Fibroblast of pulmonary artery (primary cell): ENCODE results near the gene UBTD1.
"Not testable (repeated sequence)": the region's sequence is repeated elsewhere in the genome, so short reads cannot be mapped to it uniquely, and the experiment has no call there.

Experiments
- DNase-seq: peaks from one replicate; pipeline ENCODE4 v3.0.0-alpha.2; 2010; ENCODE audit warnings: low read depth
- H3K4me3 ChIP-seq: replicated peaks from 2 replicates; pipeline ENCODE4 v1.5.1; 2011; ENCODE audit warnings: low read depth, mild to moderate bottlenecking, control low read depth, low read length, moderate library complexity
- TF ChIP-seq, protein P1 (sequence below): IDR thresholded peaks from 2 replicates; pipeline ENCODE4 v1.5.1; 2011; ENCODE audit warnings: mild to moderate bottlenecking, control low read depth, low read length, inconsistent platforms; ENCODE audit errors: missing control alignments

Gene UBTD1

DNA sequence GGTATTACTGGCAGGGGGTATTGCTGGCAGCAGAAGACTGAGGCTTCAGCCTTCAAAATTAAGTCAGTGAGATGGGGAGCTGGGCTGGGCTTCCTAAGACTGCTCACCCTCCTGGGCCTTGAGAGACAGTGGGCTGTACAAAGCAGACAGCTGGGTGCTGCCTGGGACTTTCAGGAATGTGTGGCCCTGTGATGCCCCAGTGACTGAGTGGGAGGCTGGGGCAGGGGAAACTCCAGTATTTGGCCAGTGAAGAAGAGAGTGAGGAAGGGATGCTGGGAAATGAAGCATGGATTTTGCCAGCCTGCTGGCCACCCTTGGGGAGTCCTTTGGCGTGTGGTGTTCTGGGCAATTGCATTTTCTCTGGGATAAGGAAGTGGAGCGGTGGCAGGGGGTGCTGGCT, 74.3 kb downstream of the UBTD1 start:
- TF ChIP-seq, protein P1, sequence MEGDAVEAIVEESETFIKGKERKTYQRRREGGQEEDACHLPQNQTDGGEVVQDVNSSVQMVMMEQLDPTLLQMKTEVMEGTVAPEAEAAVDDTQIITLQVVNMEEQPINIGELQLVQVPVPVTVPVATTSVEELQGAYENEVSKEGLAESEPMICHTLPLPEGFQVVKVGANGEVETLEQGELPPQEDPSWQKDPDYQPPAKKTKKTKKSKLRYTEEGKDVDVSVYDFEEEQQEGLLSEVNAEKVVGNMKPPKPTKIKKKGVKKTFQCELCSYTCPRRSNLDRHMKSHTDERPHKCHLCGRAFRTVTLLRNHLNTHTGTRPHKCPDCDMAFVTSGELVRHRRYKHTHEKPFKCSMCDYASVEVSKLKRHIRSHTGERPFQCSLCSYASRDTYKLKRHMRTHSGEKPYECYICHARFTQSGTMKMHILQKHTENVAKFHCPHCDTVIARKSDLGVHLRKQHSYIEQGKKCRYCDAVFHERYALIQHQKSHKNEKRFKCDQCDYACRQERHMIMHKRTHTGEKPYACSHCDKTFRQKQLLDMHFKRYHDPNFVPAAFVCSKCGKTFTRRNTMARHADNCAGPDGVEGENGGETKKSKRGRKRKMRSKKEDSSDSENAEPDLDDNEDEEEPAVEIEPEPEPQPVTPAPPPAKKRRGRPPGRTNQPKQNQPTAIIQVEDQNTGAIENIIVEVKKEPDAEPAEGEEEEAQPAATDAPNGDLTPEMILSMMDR = no peak
- DNase-seq = no peak
- H3K4me3 ChIP-seq = no peak overlapping the region

DNA sequence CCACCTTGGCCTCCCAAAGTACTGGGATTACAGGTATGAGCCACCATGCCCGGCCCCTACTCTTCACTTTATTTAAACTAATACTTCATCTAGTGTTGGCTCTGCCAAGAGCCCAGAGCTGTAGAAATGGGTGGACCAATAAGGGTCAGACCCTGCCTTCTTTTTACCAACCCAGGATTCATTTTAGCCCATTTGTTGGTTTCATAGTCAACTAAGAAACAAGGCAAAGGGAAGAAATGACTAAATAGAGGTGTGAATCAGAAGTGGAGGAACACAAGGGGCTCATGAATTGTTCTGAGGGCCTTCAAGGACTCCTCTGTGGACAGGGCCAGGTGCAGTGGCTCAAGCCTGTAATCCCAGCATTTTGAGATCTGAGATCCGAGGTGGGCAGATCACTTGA, 74.9 kb downstream of the UBTD1 start:
- no peak overlapping the region for H3K4me3 ChIP-seq
- TF ChIP-seq, protein P1 = no peak
- DNase-seq = no peak

DNA sequence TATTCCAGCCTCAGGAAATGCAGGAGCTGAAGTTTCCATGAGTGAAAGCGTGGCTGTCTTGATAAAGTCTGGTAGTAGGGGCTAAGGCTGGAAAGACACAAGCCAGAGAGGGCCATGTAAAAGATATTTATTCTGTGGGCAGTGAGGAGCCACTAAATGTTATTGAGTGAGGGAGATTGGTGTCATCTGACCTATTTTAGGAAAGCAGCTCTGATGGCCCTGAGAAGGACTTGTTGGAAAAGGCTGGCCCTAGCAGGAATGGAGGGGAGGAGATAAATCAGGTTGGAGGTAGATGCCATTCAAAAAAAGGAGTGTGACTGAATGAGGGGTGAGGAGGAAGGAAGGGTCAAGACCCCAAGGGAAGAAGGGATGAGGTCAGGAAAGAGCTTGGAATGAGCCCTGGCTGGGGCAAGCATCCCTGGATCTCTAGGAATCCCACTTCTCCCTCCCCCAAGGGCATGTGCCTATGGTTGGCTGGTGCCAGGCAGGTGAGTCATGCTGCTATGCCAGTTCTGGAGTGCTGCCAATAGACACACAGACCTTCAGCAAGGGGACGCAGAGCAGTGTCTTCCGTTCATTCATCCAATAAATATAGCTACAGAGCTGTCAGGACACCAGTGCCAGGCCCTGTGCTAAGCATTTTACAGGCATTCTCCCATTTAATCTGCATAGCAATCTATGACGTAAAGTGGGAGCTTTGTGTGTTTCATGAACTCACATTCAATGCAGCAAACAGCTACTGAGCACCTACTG, 75.8 kb downstream of the UBTD1 start:
- H3K4me3 ChIP-seq = no peak overlapping the region
- DNase-seq = peak; percentile 72
- TF ChIP-seq, protein P1 = no peak

DNA sequence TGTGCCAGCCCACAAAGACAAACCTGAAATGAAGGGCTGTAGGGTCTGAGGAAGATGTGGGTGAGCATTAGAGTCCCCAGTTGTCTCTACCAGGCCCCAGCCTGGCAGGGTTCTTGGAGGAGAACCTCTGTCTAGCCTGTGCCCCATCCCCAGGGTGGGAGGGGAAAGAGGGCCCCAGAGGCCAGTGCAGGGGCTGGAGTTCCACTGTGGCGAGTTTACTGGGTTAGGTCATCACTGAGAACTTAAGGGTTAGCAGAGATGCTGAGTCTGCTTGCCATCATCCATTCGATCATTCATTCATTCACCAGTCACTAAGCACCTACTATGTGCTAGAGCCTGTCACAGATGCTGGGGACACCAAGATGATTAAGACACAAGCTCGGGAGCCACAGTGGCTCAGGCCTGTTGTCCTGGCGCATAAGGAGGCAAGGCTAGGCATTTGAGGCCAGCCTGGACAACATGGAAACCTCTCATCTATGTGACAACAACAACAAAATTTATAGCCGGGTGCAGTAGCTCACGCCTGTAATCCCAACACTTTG, 76.5 kb downstream of the UBTD1 start:
- DNase-seq = no peak
- no peak overlapping the region for H3K4me3 ChIP-seq
- TF ChIP-seq, protein P1 = no peak

DNA sequence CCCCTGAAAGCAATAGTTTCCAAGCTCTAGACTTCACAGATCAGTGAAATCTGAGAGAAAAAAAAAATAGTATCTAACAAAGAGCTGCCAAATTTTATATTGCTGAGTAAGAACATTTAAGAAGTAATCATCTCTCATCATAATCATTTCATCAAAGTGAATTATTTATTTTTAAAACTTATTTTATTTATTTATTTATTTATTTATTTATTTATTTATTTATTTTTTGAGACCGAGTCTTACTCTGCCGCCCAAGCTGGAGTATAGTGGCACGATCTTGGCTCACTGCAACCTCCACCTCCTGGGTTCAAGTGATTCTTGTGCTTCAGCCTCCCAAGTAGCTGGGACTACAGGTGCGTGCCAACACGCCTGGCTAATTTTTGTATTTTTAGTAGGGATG, 77.8 kb downstream of the UBTD1 start:
- not testable (repeated sequence) for DNase-seq, H3K4me3 ChIP-seq

DNA sequence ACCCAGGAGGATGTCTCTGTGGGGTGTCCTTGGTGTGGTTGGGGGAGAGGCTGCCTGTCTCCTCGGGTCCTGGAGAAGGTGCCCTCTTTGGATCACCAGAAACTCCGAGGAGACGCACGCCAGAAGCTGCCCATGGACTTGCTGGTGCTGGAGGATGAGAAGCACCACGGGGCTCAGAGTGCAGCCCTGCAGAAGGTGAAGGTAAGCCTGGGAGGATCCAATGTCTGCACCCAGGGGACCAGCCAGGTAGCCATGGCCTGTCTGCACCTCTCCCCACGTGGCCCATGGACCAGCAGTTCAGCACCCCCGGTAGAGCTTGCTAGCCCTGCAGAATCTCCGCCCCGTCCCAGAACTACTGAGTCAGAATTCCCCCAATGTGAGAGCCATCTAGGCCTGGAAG, 79.0 kb downstream of the UBTD1 start:
- no peak overlapping the region for H3K4me3 ChIP-seq
- TF ChIP-seq, protein P1 = no peak
- DNase-seq = no peak

DNA sequence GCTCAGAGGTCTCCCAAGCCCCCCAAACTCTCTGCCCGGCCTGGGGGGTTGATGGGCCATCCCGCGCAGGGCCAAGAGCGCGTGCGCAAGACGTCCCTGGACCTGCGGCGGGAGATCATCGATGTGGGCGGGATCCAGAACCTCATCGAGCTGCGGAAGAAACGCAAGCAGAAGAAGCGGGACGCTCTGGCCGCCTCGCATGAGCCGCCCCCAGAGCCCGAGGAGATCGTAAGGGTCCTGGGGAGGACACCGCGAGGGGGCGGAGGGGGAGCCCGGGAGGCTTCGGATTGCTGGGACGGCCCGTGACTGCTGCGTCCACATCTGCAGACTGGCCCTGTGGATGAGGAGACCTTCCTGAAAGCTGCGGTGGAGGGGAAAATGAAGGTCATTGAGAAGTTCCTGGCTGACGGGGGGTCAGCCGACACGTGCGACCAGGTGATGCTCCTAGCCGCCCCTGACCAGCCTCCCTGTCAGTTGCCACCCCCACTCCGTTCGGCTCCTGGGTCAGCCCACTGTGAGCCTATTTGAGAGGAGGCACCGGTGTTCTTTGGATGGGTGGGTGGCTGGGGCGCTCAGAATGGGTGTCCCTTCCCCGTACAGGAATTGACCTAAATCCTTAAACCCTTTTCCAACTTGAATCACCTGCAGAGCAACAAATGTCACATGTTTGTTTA, 79.6 kb downstream of the UBTD1 start:
- H3K4me3 ChIP-seq = peak overlapping the region; percentile 5
- TF ChIP-seq, protein P1 = no peak
- no peak for DNase-seq
